Erythroblast (primary cell): ENCODE data around the gene PTTG1IP.
A peak's percentile ranks its signal among the peaks of the same experiment; 100 is the strongest.

Source experiments
- GATA1 ChIP-seq: IDR thresholded peaks from 2 replicates; pipeline ENCODE4 v1.6.1; 2011; ENCODE audit warnings: low read depth, mild to moderate bottlenecking, control low read depth, low read length, moderate library complexity
- POLR2A ChIP-seq: IDR thresholded peaks from 2 replicates; pipeline ENCODE4 v1.6.1; 2011; ENCODE audit warnings: mild to moderate bottlenecking, low read length

DNA sequence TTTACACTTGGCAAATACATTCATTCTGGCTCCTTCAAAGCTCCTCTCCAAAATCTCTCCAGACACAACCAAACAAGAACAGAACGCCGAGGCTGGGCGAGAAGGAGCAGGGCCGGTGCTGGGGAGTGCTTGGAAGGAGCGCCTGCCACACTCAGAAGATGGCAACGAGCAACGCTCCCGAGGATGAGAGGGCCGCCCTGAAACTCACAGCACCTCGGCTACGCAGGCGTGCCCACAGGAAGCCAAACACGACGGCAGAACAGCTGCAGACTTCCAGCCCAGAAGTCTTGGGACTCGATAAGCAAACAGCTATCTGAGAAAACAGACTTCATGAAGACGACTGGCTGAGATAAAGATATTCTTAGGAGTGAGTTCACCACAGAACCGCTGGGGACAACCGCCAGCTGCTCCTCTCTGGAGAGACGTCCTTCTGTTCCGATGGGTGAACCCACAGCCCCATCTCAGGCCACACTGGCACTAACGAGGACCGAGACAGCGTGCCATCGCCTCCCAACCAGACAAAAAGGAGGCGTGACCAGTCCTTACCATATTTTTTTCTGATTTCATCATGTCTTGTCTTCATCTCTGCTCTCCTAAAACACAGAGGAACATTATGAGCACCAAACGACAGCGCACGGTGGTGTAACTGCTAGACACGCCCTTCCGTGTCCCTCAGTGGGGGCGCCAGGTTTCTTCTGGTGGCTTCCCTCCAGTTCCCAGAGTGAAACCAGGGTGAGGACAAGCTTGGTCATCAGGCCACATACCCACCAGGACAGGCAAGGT is 18.6 kb downstream of the PTTG1IP start:
- TF ChIP-seq POLR2A (peak; percentile 78), GATA1 (peak; percentile 96)
